Left hindlimb (tissue), 1 donor: Measurements from ENCODE around the gene KCTD3.
A peak's percentile ranks its signal among the peaks of the same experiment; 100 is the strongest.

Experiments
- DNase-seq: peaks from one replicate; pipeline ENCODE4 v3.0.0-alpha.2; 2018

The KCTD3 gene

DNA sequence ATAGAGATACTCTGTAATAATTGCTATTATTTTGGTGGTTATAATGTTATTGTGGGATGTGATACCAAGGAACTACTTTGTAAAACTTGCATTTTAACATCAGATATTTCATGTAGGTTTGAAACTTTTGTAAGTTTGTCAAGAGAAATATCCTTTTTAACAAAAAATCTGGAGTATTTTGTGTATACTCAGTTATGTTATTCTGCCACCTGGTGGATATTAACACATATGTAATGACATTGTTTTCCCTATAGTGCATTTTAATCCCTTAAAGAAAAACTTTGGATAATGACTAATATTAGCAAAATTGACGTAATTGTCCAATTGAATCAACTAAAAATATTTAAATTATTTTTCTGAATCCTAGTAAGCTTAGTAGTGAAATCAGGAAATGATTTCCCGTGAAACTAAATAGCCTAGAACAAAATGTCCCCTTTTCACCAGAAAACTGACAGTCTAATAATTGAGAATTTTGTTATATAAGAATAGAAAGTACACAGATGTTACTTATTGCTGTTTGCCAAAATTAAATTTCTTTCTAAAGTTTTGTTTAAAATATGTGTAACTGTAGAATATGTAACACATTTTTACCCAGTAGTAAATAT is 39.6 kb downstream of the KCTD3 start:
- DNase-seq = no peak

GRCh38 chr1:215607412-215607811 is 40.3 kb downstream of the KCTD3 start:
- DNase-seq = no peak

DNA sequence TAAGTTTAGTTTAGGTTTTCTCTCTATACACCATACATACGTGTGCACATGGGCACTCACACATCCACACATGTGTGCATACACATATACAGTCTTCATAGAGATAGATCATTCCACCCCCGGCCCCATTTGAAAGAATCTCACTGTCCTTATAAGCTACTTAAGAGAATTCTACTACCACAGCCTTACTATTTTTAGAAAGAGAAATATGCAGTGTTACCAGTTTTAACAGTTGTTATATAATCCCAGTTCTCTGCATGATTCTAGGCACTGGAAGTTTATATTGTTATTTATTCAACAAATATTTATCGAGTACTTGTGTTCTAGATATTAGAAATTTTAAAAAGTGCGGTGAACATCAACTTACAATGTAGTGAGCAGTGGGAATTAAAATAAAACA is 41.5 kb downstream of the KCTD3 start:
- DNase-seq = no peak

DNA sequence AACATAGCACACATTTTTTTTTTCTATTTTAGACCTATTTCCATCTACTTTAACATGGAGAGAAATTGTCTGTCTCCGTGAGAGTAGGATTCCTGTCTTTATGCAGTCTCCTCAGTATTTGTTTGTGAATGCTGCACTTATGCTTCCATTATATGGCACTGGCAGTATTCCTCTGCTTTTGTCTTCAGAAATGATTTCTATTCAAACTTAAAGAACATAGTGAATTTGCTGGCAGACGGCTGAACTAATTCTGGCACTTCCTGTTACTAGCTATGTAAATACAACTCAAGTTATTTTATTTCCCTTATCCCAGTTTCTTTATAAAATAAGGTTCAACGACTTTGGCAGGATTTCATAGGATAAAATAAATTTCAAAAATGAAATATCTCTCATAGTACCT is 45.3 kb downstream of the KCTD3 start:
- DNase-seq = no peak

GRCh38 chr1:215617979-215618378 is 50.9 kb downstream of the KCTD3 start:
- DNase-seq = no peak

- no peak for DNase-seq
Observed at GRCh38 chr1:215623162-215623561, 56.1 kb downstream of the KCTD3 start.

- DNase-seq = no peak
Observed at GRCh38 chr1:215625949-215626348, 58.8 kb downstream of the KCTD3 start.

GRCh38 chr1:215631040-215631439 is 63.9 kb downstream of the KCTD3 start:
- no peak for DNase-seq

- DNase-seq = no peak
Observed at GRCh38 chr1:215631489-215631888, 64.4 kb downstream of the KCTD3 start.

- peak; percentile 31 for DNase-seq
Observed at GRCh38 chr1:215635827-215636226, 68.7 kb downstream of the KCTD3 start.

DNA sequence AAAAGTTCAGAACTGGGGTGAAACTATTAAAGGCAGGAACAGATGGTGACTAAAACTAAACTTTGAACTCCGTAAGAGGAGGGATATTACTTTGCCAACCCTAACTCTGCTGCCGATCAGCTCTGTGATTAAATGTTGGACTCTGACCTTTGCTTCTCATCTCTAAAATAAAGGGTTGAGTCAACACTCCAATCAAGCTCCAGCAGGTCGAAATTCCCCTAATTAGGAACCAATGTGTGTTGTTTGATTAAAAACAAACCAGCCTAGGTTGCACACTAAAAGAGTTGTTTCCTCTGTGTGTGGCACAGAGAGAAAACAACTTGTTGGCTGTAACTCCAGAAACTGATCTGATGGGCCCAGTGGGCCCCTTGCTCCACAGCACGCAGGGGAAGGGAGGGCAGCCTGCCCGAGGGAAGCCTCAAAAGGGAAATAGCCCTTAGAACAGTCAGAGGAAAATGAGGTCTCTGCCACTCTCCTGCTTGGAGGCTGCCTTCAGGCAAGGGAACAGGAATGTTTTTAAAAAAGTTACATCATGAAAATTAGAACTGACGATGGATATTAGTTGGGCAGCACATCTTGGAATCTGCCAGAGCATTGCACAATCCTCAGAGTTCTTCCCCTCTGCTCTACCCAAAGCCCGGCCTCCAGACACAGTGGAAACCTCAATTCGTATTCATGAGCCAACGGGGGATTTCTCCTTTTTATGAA is 69.3 kb downstream of the KCTD3 start:
- DNase-seq = no peak

DNA sequence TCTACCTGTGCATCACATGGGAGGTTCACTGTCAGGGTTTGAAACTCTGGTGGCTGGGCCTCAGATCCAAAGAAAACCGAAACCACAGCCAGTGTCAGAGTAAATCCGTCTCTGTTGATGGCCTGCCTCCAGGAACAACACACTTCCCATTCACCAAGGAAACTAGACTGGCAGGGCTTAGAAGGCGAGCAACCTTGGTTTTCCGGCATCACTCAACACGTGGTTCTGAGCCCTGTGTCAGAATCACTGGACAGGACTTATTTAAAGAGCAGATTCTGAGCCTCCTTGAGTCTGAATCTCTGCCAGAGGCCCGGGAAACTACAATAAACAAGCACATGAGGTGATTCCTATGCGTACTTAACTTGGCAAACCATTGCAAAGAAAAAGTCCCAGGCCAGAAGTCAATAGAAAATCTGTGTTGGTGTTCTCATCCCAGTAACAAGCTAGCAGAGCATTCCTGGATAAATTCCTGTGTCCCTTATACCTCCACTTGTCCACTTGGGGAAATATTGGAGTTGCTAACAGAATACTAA is 70.0 kb downstream of the KCTD3 start:
- DNase-seq = peak; percentile 71

DNA sequence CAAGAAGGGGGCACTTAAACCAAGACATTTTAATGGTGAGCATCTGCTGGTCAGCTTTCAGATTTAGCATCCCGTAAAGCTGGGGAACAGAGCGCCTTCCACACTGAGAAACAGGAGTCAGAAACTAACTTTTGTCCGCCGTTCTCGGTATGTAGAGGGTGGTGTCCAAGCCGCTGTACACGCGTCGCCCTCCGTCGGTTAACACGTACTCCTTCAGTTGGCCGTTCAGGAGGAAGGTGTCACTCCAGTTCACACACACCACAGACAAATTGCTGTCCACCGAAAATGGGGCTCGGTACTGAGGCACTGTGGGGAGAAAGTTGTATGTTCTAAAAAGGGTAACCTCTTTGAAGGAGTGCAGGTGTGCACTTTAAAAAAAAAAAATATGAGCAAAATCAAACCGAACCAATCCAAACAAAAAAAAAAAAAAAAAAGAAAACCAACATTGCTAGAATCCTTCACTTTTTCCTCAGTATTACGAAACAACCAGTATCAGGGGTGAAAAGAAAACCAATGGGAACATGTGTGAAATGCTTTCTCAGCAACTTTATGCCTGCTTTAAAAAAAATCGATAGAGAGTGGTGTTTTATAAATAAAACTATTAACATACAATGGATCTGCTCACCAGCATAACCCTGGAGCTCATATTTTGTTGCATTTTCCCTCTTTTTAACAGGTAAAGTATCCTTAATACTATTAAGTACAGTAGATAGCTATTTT is 73.5 kb downstream of the KCTD3 start:
- no peak for DNase-seq

DNA sequence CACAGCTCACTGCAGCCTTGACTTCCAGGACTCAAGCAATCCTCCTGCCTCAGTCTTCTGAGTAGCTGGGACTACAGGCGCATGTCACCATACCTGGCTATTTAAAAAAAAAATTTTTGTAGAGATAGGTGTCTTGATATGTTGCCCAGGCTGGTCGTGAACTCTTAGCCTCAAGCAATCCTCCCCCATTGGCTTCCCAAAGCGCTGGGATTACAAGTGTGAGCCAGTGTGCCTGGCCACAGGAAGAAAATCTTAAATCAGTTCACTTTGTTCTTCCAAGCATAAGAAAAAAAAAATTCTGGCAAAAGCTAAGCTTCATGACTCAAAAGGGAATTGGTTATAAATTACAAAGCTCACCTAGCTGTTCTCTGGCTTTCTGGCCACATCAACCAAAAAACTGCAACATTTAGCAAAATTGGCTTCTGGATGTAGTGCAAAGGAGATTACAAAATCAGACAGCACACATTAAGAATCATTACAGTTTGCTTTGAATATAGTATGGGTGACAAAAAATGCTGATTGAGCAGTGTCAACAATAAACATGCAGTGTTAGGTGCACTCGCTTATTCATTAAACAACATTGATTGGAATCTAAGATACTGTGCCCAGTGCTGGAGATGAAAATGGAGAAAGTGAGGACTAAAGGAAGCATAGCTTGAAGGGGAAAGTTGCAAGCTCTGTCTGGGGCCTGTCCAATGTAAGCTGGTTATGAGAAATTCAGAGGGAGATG is 76.7 kb downstream of the KCTD3 start:
- no peak for DNase-seq

GRCh38 chr1:215645182-215645581 is 78.1 kb downstream of the KCTD3 start:
- no peak for DNase-seq

- no peak for DNase-seq
Observed at GRCh38 chr1:215645861-215646260, 78.8 kb downstream of the KCTD3 start.

DNA sequence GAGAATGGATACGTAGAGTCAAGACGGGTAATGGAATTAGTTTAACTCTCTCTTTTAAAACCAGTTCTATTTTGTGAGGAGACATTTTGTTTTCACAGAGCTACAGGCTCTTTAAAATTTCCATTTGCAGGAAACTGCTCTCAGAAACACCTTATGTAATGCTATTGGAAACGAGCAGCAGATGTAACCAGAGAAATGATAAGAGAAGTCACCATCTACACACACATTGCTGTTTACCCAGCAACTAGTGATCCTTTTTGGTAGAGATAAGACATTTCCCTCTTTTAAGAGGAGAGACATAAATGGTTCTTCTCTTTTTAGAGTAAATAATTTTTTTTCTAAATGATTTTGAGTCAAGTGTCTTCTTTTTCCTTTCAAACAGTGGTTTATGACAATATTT is 80.6 kb downstream of the KCTD3 start:
- no peak for DNase-seq

GRCh38 chr1:215648957-215649356 is 81.9 kb downstream of the KCTD3 start:
- DNase-seq = no peak

DNA sequence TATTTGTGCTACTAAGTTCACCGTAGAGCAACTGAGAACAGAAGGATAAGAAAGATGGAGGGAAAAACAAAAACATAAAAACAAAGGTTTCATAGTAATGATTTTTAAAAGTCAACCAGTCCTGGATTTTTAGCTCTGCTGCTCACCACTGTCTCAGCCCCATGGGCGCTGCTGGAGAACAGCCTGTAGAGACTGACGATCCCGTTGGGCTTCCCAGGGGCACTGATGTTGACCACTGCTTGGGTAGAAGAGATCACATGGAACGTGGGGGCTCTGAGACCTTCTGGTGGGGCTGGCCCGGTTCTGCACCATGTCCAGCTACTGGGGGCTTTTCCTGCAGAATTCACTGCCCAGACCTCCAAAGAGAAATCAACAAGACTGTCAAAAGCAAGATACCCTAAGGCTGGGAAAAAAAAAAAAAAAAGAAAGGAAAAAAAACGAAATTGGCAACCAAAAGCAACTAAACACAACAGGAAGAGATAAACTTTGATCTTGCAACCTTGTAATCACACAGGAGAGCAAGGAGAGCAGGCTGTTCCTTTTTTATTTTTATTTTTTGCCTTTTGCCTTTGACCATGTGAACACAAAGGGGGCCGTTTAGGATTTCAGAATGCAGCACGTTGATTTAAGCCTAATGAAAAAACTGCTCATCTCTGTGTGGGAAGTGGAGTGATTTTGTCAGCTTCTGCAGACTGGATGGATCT is 83.5 kb downstream of the KCTD3 start:
- DNase-seq = no peak

DNA sequence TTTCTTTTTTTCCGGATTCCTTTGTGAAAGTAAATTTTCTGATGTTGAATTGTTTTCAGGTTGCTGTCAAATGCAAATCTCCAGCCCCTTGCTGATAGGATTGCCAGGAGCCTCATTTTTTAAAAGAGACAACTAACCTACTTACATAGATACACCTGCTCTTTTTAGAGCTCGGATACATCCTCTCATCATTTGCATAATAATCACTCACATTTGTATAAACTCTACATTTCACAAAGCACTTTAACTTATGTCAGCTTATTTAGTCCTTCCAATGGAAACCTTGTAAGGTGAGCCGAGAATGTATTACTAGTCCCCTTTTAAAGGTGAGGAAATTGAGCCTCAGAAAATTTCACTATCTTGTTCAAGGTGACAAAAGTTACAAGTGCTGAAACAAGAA is 84.8 kb downstream of the KCTD3 start:
- DNase-seq = no peak

DNA sequence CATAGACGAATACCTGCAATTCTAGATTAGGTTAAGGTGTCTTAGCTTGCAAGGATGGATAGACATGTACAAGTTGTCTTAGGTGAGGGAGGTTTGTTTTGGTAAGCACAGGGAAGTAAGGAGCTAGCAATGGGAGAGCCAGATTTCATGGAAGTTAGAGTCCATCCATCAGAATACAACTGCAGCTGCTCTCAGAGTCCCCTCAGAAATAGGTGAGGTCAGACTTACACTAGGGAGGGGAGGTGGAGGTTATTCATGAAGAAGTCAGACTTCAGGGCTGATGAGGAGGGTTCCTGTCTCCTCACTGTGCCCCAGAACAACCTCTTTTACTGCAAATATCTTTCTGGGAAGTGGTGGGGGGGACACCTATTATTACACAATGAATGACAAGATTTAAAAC is 85.3 kb downstream of the KCTD3 start:
- DNase-seq = no peak

- no peak for DNase-seq
Observed at GRCh38 chr1:215657047-215657446, 89.9 kb downstream of the KCTD3 start.

DNA sequence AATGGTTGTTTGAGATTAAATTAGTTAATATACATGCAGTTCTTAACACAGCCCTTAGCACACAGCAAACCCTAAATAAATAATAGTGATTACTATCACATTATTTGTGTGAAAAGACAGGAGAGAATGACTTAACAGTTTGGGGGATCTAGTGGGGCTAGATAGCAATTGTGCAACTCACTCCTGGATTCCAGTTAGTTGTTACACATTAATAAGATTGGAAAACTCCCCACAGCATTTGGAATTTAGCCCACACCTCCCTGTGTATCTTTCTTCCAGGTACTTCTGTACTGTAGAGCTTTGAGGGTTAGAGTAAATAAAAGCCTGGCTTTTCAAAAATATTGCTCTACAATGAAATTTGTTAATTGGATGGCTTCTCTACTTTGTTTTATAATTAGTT is 93.2 kb downstream of the KCTD3 start:
- DNase-seq = no peak
